GM10248 (cell line): ENCODE data around the gene LMF1.

Experiments
- CTCF ChIA-PET: fragments of 300-600 bp; sonication (Branson Sonifier 250); formaldehyde crosslinking; extraction: SDS; loops from one replicate; lab custom pipeline; 2021; ENCODE audit warnings: antibody characterized with exemption; lab: Yijun Ruan, JAX
- POLR2A ChIA-PET: fragments of 350-650 bp; sonication (Branson Sonifier 250); formaldehyde crosslinking; extraction: SDS; loops from one replicate; lab custom pipeline; 2020; ENCODE audit warnings: antibody characterized with exemption; lab: Yijun Ruan, JAX
- DNase-seq: peaks from one replicate; pipeline ENCODE4 v3.0.0; 2012; ENCODE audit errors: extremely low spot score
- CTCF ChIP-seq: IDR thresholded peaks from 2 replicates; pipeline ENCODE4 v1.5.1; 2012; ENCODE audit warnings: mild to moderate bottlenecking, low read depth; ENCODE audit errors: extremely low read depth, missing control alignments, control extremely low read depth

LMF1 gene

GRCh38 chr16:937723-938122 lies 33.1 kb downstream of the LMF1 start:
- CTCF ChIA-PET = no interaction called here

GRCh38 chr16:937311-937710 lies 33.5 kb downstream of the LMF1 start:
- CTCF ChIA-PET = no interaction called here
- TF ChIP-seq CTCF = no peak
- DNase-seq = no peak
- POLR2A ChIA-PET = no interaction called here

More at GRCh38 chr16:937723-938122, 33.1 kb downstream of the LMF1 start:
- TF ChIP-seq CTCF = no peak
- POLR2A ChIA-PET = no interaction called here
- DNase-seq = no peak

- DNase-seq = no peak
- TF ChIP-seq CTCF = no peak
- POLR2A ChIA-PET = no interaction called here
- CTCF ChIA-PET = no interaction called here
Observed at GRCh38 chr16:935684-936083, 35.1 kb downstream of the LMF1 start.

GRCh38 chr16:934178-934577 lies 36.6 kb downstream of the LMF1 start:
- ChIA-PET CTCF (no interaction called here), POLR2A (no interaction called here)
- no peak for TF ChIP-seq CTCF
- no peak for DNase-seq

GRCh38 chr16:933581-933980 lies 37.2 kb downstream of the LMF1 start:
- CTCF ChIA-PET = no interaction called here
- TF ChIP-seq CTCF = no peak
- no peak for DNase-seq
- POLR2A ChIA-PET = no interaction called here

- TF ChIP-seq CTCF = no peak
- ChIA-PET POLR2A (no interaction called here), CTCF (no interaction called here)
- no peak for DNase-seq
Observed at GRCh38 chr16:932831-933330, 37.9 kb downstream of the LMF1 start.
